Measurements from ENCODE around the gene THRSP. TPM values are rescaled to one million over a fixed set of nuclear protein-coding genes. Genes with fewer than 3 reads are reported as not detected.

Gene THRSP
- total and polyA plus RNA-seq, 10 of the 15 experiments (the other 5 are each of a cell fraction or from before 2014, with no cell fraction given): 0.18 TPM; not detected in 9

DNA sequence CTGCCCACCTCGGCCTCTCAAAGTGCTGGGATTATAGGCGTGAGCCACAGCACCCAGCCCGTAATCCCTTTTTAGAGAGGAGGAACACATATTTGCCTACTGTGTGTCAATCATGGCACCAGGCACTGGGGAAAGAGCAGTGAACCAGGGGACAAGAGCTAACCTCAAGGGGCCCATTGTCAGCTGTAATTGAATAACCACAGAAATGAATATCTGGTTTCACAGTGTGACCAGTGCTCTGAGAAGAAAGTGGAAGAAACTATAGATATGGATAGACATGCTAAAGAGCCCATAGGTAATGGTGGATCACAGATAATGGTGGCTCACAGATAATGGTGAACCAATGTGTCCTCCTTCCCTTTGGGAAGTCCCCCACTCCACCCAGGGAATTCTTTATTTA, 32.0 kb upstream of the THRSP start (continued):
- TF ChIP-seq STAT3 (IDR thresholded peaks at IDR 0.05; ENCODE audit: low read depth, low read length): no peak
- no peak for TF ChIP-seq CHD1 (IDR thresholded peaks at IDR 0.05; ENCODE audit: low read depth, low read length)
- no peak for TF ChIP-seq CEBPB (IDR thresholded peaks at IDR 0.05; ENCODE audit: borderline replicate concordance in 1 of 2, low read depth in 2 of 2, low read length in 2 of 2)
- TF ChIP-seq, protein P1, sequence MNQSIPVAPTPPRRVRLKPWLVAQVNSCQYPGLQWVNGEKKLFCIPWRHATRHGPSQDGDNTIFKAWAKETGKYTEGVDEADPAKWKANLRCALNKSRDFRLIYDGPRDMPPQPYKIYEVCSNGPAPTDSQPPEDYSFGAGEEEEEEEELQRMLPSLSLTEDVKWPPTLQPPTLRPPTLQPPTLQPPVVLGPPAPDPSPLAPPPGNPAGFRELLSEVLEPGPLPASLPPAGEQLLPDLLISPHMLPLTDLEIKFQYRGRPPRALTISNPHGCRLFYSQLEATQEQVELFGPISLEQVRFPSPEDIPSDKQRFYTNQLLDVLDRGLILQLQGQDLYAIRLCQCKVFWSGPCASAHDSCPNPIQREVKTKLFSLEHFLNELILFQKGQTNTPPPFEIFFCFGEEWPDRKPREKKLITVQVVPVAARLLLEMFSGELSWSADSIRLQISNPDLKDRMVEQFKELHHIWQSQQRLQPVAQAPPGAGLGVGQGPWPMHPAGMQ (IDR thresholded peaks at IDR 0.05; ENCODE audit: borderline replicate concordance): no peak

DNA sequence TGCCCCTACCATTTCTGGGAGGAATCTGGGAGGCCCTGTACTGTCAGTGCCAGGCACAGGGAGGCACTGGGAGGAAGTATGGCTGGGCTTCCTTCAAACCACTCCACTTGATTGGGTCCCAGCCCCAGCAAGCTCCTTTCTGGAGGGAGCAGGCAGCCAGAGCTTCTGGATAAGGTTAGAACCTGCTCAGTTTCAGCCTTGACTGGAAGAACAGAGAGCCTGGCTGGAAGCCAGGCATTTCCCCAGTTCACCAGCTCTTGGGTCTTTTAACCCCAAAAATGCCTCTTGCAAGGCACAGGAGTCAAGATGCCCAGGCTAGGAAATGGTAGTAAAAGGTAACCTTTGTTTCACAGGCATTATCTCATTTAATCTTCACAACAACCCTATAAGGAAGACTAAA, 31.6 kb upstream of the THRSP start:
- SMC1A ChIA-PET (ENCODE audit: uncharacterized antibody, unreplicated experiment): interaction anchor here (1.0 to 5.2 kb wide), 3 partner anchors 11 to 35 kb away, joined by 5 to 19 read pairs (median 5); no protein-coding TSS in a partner anchor
- FAIRE-seq (no peak), ATAC-seq (peak; percentile 11), DNase-seq (ENCODE audit: low read depth, low spot score) (no peak)
- Histone ChIP-seq H2AFZ (ENCODE audit: control insufficient read depth, low read depth, low read length) (peak overlapping the region; percentile 79), H3K4me2 (ENCODE audit: control insufficient read depth, insufficient read depth) (no peak overlapping the region), H3K9ac (ENCODE audit: control insufficient read depth, insufficient read depth, low read length) (no peak overlapping the region), H3K27me3 (replicated peaks in 1 of 2; ENCODE audit: control insufficient read depth in 2 of 2, insufficient read depth in 2 of 2, low read length in 1 of 2) (no peaks in the 10 kb centered on the region), H3K4me3 (no peak overlapping the region), H3K4me1 (ENCODE audit: control insufficient read depth, insufficient read depth, low read length) (peaks cover 6% of the 10 kb centered on the region), H3K36me3 (ENCODE audit: control insufficient read depth in 2 of 2, insufficient read depth in 2 of 2, low read length in 1 of 2) (no peaks in the 10 kb centered on the region), H4K20me1 (ENCODE audit: control insufficient read depth, insufficient read depth) (no peaks in the 10 kb centered on the region), H3K9me3 (replicated peaks; ENCODE audit: control insufficient read depth, insufficient read depth, low read length) (no peaks in the 10 kb centered on the region), H3K27ac (ENCODE audit: control insufficient read depth, insufficient read depth) (no peak overlapping the region), H3K79me2 (ENCODE audit: control insufficient read depth, insufficient read depth, low read length) (no peaks in the 10 kb centered on the region)
- in situ Hi-C loops (cut with MboI) (no loop called here), intact Hi-C loops (cut with micrococcal nuclease; ENCODE audit: unreplicated experiment) (no loop called here)
- CTCF ChIA-PET: interaction anchor here (0.7 to 3.5 kb wide), 4 partner anchors 12 to 412 kb away, joined by 5 to 17 read pairs (median 7); no protein-coding TSS in a partner anchor
- POLR2A ChIA-PET: interaction anchor here (0.7 to 3.5 kb wide), 2 partner anchors 11 to 37 kb away, joined by 4 to 12 read pairs; partner anchors contain the start of gene INTS4
- TF ChIP-seq ZNF622 (IDR thresholded peaks at IDR 0.05): no peak
- TF ChIP-seq, protein P2, sequence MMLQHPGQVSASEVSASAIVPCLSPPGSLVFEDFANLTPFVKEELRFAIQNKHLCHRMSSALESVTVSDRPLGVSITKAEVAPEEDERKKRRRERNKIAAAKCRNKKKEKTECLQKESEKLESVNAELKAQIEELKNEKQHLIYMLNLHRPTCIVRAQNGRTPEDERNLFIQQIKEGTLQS (IDR thresholded peaks at IDR 0.05; ENCODE audit: borderline replicate concordance, extremely low read depth, low read depth, low read length): no peak
- TF ChIP-seq WRNIP1 (IDR thresholded peaks at IDR 0.05; ENCODE audit: borderline replicate concordance, low read depth, low read length): no peak
- TF ChIP-seq, protein P3, sequence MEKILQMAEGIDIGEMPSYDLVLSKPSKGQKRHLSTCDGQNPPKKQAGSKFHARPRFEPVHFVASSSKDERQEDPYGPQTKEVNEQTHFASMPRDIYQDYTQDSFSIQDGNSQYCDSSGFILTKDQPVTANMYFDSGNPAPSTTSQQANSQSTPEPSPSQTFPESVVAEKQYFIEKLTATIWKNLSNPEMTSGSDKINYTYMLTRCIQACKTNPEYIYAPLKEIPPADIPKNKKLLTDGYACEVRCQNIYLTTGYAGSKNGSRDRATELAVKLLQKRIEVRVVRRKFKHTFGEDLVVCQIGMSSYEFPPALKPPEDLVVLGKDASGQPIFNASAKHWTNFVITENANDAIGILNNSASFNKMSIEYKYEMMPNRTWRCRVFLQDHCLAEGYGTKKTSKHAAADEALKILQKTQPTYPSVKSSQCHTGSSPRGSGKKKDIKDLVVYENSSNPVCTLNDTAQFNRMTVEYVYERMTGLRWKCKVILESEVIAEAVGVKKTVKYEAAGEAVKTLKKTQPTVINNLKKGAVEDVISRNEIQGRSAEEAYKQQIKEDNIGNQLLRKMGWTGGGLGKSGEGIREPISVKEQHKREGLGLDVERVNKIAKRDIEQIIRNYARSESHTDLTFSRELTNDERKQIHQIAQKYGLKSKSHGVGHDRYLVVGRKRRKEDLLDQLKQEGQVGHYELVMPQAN (conservative IDR thresholded peaks at IDR 0.05): no peak
- TF ChIP-seq ZBED1 (IDR thresholded peaks at IDR 0.05; ENCODE audit: borderline replicate concordance): no peak
- no peak for TF ChIP-seq MTA3 (IDR thresholded peaks at IDR 0.05; ENCODE audit: borderline replicate concordance, low read length)
- TF ChIP-seq MTA2 (IDR thresholded peaks at IDR 0.05; ENCODE audit: low read depth): no peak
- no peak for TF ChIP-seq JUND (IDR thresholded peaks at IDR 0.05; ENCODE audit: low read depth, low read length)
- RAD21 ChIA-PET (ENCODE audit: unreplicated experiment): interaction anchor here (1.1 kb wide), 1 partner anchor 37 kb away, joined by 3 read pairs; no protein-coding TSS in a partner anchor
- no TSS peak for BruUV-seq (replicated peaks)

All from GM12878 (cell line).